HepG2 (cell line): Measurements from ENCODE around the gene PLEKHG5. TPM values are rescaled to one million over a fixed set of nuclear protein-coding genes. Genes with fewer than 3 reads are reported as not detected.
A peak's percentile ranks its signal among the peaks of the same experiment; 100 is the strongest.

Experiments
- CBFB ChIP-seq: sonication (generic); formaldehyde crosslinking; IDR thresholded peaks from 2 replicates; pipeline ENCODE4 v1.4.0; 2020; ENCODE audit warnings: missing genetic modification reagents
- ERF ChIP-seq: IDR thresholded peaks from 2 replicates; pipeline ENCODE4 v1.6.1; 2018; ENCODE audit warnings: missing biosample characterization, missing genetic modification reagents
- GMEB2 ChIP-seq: IDR thresholded peaks from 2 replicates; pipeline ENCODE4 v1.6.1; 2016; ENCODE audit warnings: missing biosample characterization, missing genetic modification reagents, low read depth
- HES4 ChIP-seq: sonication (generic); formaldehyde crosslinking; IDR thresholded peaks from 2 replicates; pipeline ENCODE4 v1.9.0; 2021; ENCODE audit warnings: mild to moderate bottlenecking, missing genetic modification reagents, borderline replicate concordance
- HNRNPH1 ChIP-seq: fragments of 200-400 bp; formaldehyde crosslinking; optimal IDR thresholded peaks from 2 replicates; pipeline ENCODE3; 2017; ENCODE audit warnings: mild to moderate bottlenecking, low read depth, low read length
- KDM5B ChIP-seq: sonication (generic); formaldehyde crosslinking; IDR thresholded peaks from 2 replicates; pipeline ENCODE4 v1.4.0; 2020; ENCODE audit warnings: missing genetic modification reagents, mild to moderate bottlenecking, borderline replicate concordance
- MXI1 ChIP-seq: IDR thresholded peaks from 3 replicates; pipeline ENCODE4 v1.6.1; 2012; ENCODE audit warnings: low read depth, low read length, inconsistent platforms, borderline replicate concordance
- NCOA2 ChIP-seq: sonication (generic); formaldehyde crosslinking; IDR thresholded peaks from 2 replicates; pipeline ENCODE4 v1.8.0; 2022; ENCODE audit warnings: inconsistent platforms
- NR2F2 ChIP-seq: IDR thresholded peaks from 2 replicates; pipeline ENCODE4 v1.6.1; 2012; ENCODE audit warnings: low read depth, inconsistent platforms, borderline replicate concordance
- PHB2 ChIP-seq: fragments of 450-650 bp; IDR thresholded peaks from 2 replicates; pipeline ENCODE4 v1.6.1; 2018; ENCODE audit not compliant: partially characterized antibody
- SKI ChIP-seq: fragments of 450-650 bp; IDR thresholded peaks from one replicate; pipeline ENCODE4 v1.6.1; 2018; ENCODE audit warnings: mild to moderate bottlenecking; ENCODE audit not compliant: partially characterized antibody
- TMF1 ChIP-seq: sonication (generic); formaldehyde crosslinking; IDR thresholded peaks from 2 replicates; pipeline ENCODE4 v1.8.1; 2022; ENCODE audit warnings: low read depth, missing genetic modification reagents
- YEATS4 ChIP-seq: sonication (generic); formaldehyde crosslinking; IDR thresholded peaks from 2 replicates; pipeline ENCODE4 v1.4.0; 2020; ENCODE audit warnings: missing genetic modification reagents, borderline replicate concordance
- ZBTB4 ChIP-seq: sonication (generic); formaldehyde crosslinking; IDR thresholded peaks from 2 replicates; pipeline ENCODE4 v1.4.0; 2020; ENCODE audit warnings: missing genetic modification reagents, mild to moderate bottlenecking, borderline replicate concordance
- ZBTB7B ChIP-seq: sonication (generic); formaldehyde crosslinking; IDR thresholded peaks from 2 replicates; pipeline ENCODE4 v1.4.0; 2020; ENCODE audit warnings: missing genetic modification reagents
- ZNF296 ChIP-seq: sonication (generic); formaldehyde crosslinking; conservative IDR thresholded peaks from 2 replicates; pipeline ENCODE4 v1.5.0; 2020; ENCODE audit warnings: mild to moderate bottlenecking, missing genetic modification reagents
- ZNF670 ChIP-seq: sonication (generic); formaldehyde crosslinking; IDR thresholded peaks from 2 replicates; pipeline ENCODE4 v1.8.0; 2022; ENCODE audit warnings: mild to moderate bottlenecking, missing genetic modification reagents, borderline replicate concordance
- ZNF772 ChIP-seq: sonication (generic); formaldehyde crosslinking; IDR thresholded peaks from 2 replicates; pipeline ENCODE4 v1.5.0; 2020; ENCODE audit warnings: mild to moderate bottlenecking, missing genetic modification reagents
- ZNF790 ChIP-seq: sonication (generic); formaldehyde crosslinking; IDR thresholded peaks from 2 replicates; pipeline ENCODE4 v1.8.0; 2022; ENCODE audit warnings: missing genetic modification reagents, mild to moderate bottlenecking, borderline replicate concordance
- ZNF878 ChIP-seq: sonication (generic); formaldehyde crosslinking; IDR thresholded peaks from 2 replicates; pipeline ENCODE4 v1.8.1; 2023; ENCODE audit warnings: mild to moderate bottlenecking, missing genetic modification reagents, moderate library complexity
- polyA plus RNA-seq, 8 experiments: library from polyadenylated mRNA; depleted of rRNA in 3 of 8; stranded (reverse) in 7 of 8; unstranded in 1 of 8; fragments of >200 nt; fragmentation: Illumina TruSeq in 4 of 8; extraction: Trizol in 4 of 8; gene quantifications; 2 replicates each; pipeline versions ENCODE4 v1.2.1 to v1.2.3, GENCODE V29; 2011 to 2016; ENCODE audit warnings: low read depth in 4 of 8, missing spikeins in 1 of 8, mixed read lengths in 1 of 8; ENCODE audit not compliant: insufficient read depth in 1 of 8
- total RNA-seq, 5 experiments: library from RNA; depleted of rRNA; stranded (reverse); fragments of >200 nt; fragmentation: Illumina TruSeq; extraction: Trizol; gene quantifications; 2 replicates each; pipeline ENCODE4 v1.2.3, GENCODE V29; 2016; ENCODE audit warnings: low read depth in 1 of 5
- TF ChIP-seq, protein P1 (sequence below): sonication (generic); formaldehyde crosslinking; IDR thresholded peaks from 2 replicates; pipeline ENCODE4 v1.5.0; 2020; ENCODE audit warnings: mild to moderate bottlenecking, missing genetic modification reagents, borderline replicate concordance
- TF ChIP-seq, protein P2 (sequence below): sonication (generic); formaldehyde crosslinking; IDR thresholded peaks from 2 replicates; pipeline ENCODE4 v1.5.0; 2020; ENCODE audit warnings: mild to moderate bottlenecking, missing genetic modification reagents, moderate library complexity

PLEKHG5 gene
- total and polyA plus RNA-seq, 2 of the 13 experiments (the other 11 are each of a cell fraction or from before 2014, with no cell fraction given) = 1.9 to 3.5 TPM

- TF ChIP-seq ZBTB4 (CRISPR knock-in tag) (no peak), ZBTB7B (CRISPR knock-in tag) (no peak), YEATS4 (CRISPR knock-in tag) (peak; percentile 6; the same call in 1 of the 2 replicates), KDM5B (CRISPR knock-in tag) (peak; percentile 62; the same call in 1 of the 2 replicates), TMF1 (CRISPR knock-in tag) (no peak), ZNF296 (CRISPR knock-in tag) (no peak), CBFB (CRISPR knock-in tag) (no peak), HNRNPH1 (no peak), ZNF772 (CRISPR knock-in tag) (no peak), ZNF878 (CRISPR knock-in tag) (no peak), PHB2 (no peak), MXI1 (peak; percentile 23; the same call in 1 of the 3 replicates), SKI (no peak), ZNF790 (CRISPR knock-in tag) (no peak), GMEB2 (CRISPR knock-in tag) (no peak), HES4 (CRISPR knock-in tag) (no peak), NCOA2 (CRISPR knock-in tag) (no peak), NR2F2 (no peak), ERF (CRISPR knock-in tag) (peak; percentile 12; the same call in 1 of the 2 replicates), ZNF670 (no peak)
- TF ChIP-seq, protein P1, sequence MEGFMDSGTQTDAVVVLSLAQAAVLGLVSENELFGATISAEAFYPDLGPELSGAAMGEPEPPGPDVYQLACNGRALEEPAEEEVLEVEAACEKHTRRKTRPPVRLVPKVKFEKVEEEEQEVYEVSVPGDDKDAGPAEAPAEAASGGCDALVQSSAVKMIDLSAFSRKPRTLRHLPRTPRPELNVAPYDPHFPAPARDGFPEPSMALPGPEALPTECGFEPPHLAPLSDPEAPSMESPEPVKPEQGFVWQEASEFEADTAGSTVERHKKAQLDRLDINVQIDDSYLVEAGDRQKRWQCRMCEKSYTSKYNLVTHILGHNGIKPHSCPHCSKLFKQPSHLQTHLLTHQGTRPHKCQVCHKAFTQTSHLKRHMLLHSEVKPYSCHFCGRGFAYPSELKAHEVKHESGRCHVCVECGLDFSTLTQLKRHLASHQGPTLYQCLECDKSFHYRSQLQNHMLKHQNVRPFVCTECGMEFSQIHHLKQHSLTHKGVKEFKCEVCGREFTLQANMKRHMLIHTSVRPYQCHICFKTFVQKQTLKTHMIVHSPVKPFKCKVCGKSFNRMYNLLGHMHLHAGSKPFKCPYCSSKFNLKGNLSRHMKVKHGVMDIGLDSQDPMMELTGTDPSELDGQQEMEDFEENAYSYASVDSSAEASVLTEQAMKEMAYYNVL (CRISPR knock-in tag) = peak; percentile 52; the same call in 1 of the 2 replicates
- TF ChIP-seq, protein P2, sequence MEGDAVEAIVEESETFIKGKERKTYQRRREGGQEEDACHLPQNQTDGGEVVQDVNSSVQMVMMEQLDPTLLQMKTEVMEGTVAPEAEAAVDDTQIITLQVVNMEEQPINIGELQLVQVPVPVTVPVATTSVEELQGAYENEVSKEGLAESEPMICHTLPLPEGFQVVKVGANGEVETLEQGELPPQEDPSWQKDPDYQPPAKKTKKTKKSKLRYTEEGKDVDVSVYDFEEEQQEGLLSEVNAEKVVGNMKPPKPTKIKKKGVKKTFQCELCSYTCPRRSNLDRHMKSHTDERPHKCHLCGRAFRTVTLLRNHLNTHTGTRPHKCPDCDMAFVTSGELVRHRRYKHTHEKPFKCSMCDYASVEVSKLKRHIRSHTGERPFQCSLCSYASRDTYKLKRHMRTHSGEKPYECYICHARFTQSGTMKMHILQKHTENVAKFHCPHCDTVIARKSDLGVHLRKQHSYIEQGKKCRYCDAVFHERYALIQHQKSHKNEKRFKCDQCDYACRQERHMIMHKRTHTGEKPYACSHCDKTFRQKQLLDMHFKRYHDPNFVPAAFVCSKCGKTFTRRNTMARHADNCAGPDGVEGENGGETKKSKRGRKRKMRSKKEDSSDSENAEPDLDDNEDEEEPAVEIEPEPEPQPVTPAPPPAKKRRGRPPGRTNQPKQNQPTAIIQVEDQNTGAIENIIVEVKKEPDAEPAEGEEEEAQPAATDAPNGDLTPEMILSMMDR (CRISPR knock-in tag) = peak; percentile 92
Measured at GRCh38 chr1:6489799-6490180, 1.7 kb downstream of the PLEKHG5 start (continued).
